Fibroblast of pulmonary artery (primary cell): ENCODE results near the gene RGMB.

Source experiments
- DNase-seq: peaks from one replicate; pipeline ENCODE4 v3.0.0-alpha.2; 2010; ENCODE audit warnings: low read depth
- H3K4me3 ChIP-seq: replicated peaks from 2 replicates; pipeline ENCODE4 v1.5.1; 2011; ENCODE audit warnings: low read depth, mild to moderate bottlenecking, control low read depth, low read length, moderate library complexity
- CTCF ChIP-seq: IDR thresholded peaks from 2 replicates; pipeline ENCODE4 v1.5.1; 2011; ENCODE audit warnings: mild to moderate bottlenecking, control low read depth, low read length, inconsistent platforms; ENCODE audit errors: missing control alignments

The RGMB gene

GRCh38 chr5:98794414-98795080, 21.1 kb downstream of the RGMB start:
- TF ChIP-seq CTCF, result no peak
- H3K4me3 ChIP-seq, result no peak overlapping the region
- no peak for DNase-seq

GRCh38 chr5:98795243-98795642, 21.8 kb downstream of the RGMB start:
- no peak for TF ChIP-seq CTCF

GRCh38 chr5:98796197-98796972, 22.9 kb downstream of the RGMB start:
- DNase-seq, result peak; percentile 71

More at GRCh38 chr5:98795243-98795642, 21.8 kb downstream of the RGMB start:
- H3K4me3 ChIP-seq, result no peak overlapping the region
- DNase-seq, result no peak

GRCh38 chr5:98798371-98798770, 24.9 kb downstream of the RGMB start:
- no peak for TF ChIP-seq CTCF
- no peak overlapping the region for H3K4me3 ChIP-seq
- no peak for DNase-seq

More at GRCh38 chr5:98796197-98796972, 22.9 kb downstream of the RGMB start:
- TF ChIP-seq CTCF, result peak; percentile 91
- no peak overlapping the region for H3K4me3 ChIP-seq

GRCh38 chr5:98798847-98799246, 25.4 kb downstream of the RGMB start:
- TF ChIP-seq CTCF, result no peak
- H3K4me3 ChIP-seq, result no peak overlapping the region
- no peak for DNase-seq

- H3K4me3 ChIP-seq, result no peak overlapping the region
- no peak for DNase-seq
- no peak for TF ChIP-seq CTCF
Measured at GRCh38 chr5:98804066-98804465, 30.6 kb downstream of the RGMB start.

GRCh38 chr5:98805070-98805469, 31.6 kb downstream of the RGMB start:
- no peak for TF ChIP-seq CTCF
- no peak overlapping the region for H3K4me3 ChIP-seq
- no peak for DNase-seq
